ENCODE measurements around the gene TLR1.
"Not testable (repeated sequence)": the region's sequence is repeated elsewhere in the genome, so short reads cannot be mapped to it uniquely, and the experiment has no call there.

Gene TLR1

DNA sequence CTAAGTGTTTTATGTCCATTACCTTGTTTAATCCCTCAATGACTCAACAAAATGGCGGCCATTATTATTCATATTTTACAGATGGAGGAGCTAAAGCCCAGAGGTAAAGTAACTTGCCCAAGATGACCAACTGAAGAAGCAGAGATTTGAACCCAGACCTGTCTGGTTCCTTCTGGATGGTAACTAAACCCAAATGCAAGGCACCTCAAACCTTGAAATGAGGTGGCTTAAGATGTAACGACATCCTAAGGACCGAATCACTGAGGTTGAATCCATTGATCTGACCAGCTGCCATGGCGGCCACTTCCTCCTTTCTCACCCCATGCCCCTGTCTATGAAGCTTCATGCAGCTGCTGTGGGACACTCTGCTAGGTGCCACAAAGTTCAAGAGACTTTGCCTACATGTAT lies 22.7 kb downstream of the TLR1 start:
- 96% methylated on average over 4 of the region's 4 CpGs for WGBS
- no peak overlapping the region for H4K91ac ChIP-seq (ENCODE audit: low read length)

GRCh38 chr4:38780833-38781484 lies 23.6 kb downstream of the TLR1 start:
- WGBS = 93% methylated on average over 3 of the region's 4 CpGs
- H4K91ac ChIP-seq (ENCODE audit: low read length) = no peak overlapping the region
- no peak overlapping the region for H2AK5ac ChIP-seq (ENCODE audit: low read length, severe bottlenecking)
- H2BK12ac ChIP-seq (ENCODE audit: low read length in 2 of 2) = no peak overlapping the region
- no peak overlapping the region for H3K14ac ChIP-seq (ENCODE audit: low read length in 2 of 2)
- no peak overlapping the region for H3K9ac ChIP-seq (ENCODE audit: low read length)
- H3K4me2 ChIP-seq (ENCODE audit: low read length, poor library complexity, severe bottlenecking) = no peak overlapping the region
- H2BK15ac ChIP-seq (ENCODE audit: low read depth, poor library complexity, severe bottlenecking) = no peak overlapping the region
- H3K27me3 ChIP-seq (ENCODE audit: control insufficient read depth in 1 of 2, insufficient read depth in 1 of 2, low read length in 2 of 2) = no peaks in the 10 kb centered on the region
- H2BK120ac ChIP-seq (ENCODE audit: low read depth, low read length) = no peak overlapping the region
- no peak overlapping the region for H4K8ac ChIP-seq (ENCODE audit: low read length)
- no peak for DNase-seq
- H3K4ac ChIP-seq (ENCODE audit: low read depth in 1 of 2, low read length in 2 of 2) = no peak overlapping the region
- H3K27ac ChIP-seq (ENCODE audit: low read length, poor library complexity, severe bottlenecking) = no peak overlapping the region
- no peaks in the 10 kb centered on the region for H3K36me3 ChIP-seq (ENCODE audit: control insufficient read depth in 1 of 2, insufficient read depth in 2 of 2, low read depth in 1 of 2, low read length in 2 of 2)
- no peaks in the 10 kb centered on the region for H3K9me3 ChIP-seq (ENCODE audit: control insufficient read depth, low read length)
- H3K79me1 ChIP-seq (replicated peaks; ENCODE audit: low read length, poor library complexity, severe bottlenecking) = no peaks in the 10 kb centered on the region
- H3K4me1 ChIP-seq (ENCODE audit: control insufficient read depth, insufficient read depth, low read depth, low read length) = no peaks in the 10 kb centered on the region
- H2AFZ ChIP-seq (ENCODE audit: low read depth, low read length) = no peak overlapping the region
- no peak overlapping the region for H3K18ac ChIP-seq (ENCODE audit: low read depth in 1 of 2, low read length in 2 of 2)
- no peak overlapping the region for H2BK5ac ChIP-seq (ENCODE audit: low read depth, low read length, poor library complexity, severe bottlenecking)
- H3K4me3 ChIP-seq (ENCODE audit: insufficient read depth in 1 of 2, low read depth in 1 of 2, low read length in 2 of 2) = no peak overlapping the region
- H3K23ac ChIP-seq (ENCODE audit: low read length in 2 of 2) = no peak overlapping the region

More for the DNA sequence above, 22.7 kb downstream of the TLR1 start:
- H2AFZ ChIP-seq (ENCODE audit: low read depth, low read length) = no peak overlapping the region
- no peak for DNase-seq
- H4K8ac ChIP-seq (ENCODE audit: low read length) = no peak overlapping the region
- H3K18ac ChIP-seq (ENCODE audit: low read depth in 1 of 2, low read length in 2 of 2) = no peak overlapping the region
- H3K9me3 ChIP-seq (ENCODE audit: control insufficient read depth, low read length) = no peaks in the 10 kb centered on the region
- no peak overlapping the region for H2BK12ac ChIP-seq (ENCODE audit: low read length in 2 of 2)
- H3K4me1 ChIP-seq (ENCODE audit: control insufficient read depth, insufficient read depth, low read depth, low read length) = no peaks in the 10 kb centered on the region
- no peaks in the 10 kb centered on the region for H3K27me3 ChIP-seq (ENCODE audit: control insufficient read depth in 1 of 2, insufficient read depth in 1 of 2, low read length in 2 of 2)
- no peak overlapping the region for H3K27ac ChIP-seq (ENCODE audit: low read length, poor library complexity, severe bottlenecking)
- H3K23ac ChIP-seq (ENCODE audit: low read length in 2 of 2) = no peak overlapping the region
- no peaks in the 10 kb centered on the region for H3K36me3 ChIP-seq (ENCODE audit: control insufficient read depth in 1 of 2, insufficient read depth in 2 of 2, low read depth in 1 of 2, low read length in 2 of 2)
- H3K9ac ChIP-seq (ENCODE audit: low read length) = no peak overlapping the region
- H2BK15ac ChIP-seq (ENCODE audit: low read depth, poor library complexity, severe bottlenecking) = no peak overlapping the region
- H3K79me1 ChIP-seq (replicated peaks; ENCODE audit: low read length, poor library complexity, severe bottlenecking) = no peaks in the 10 kb centered on the region
- no peak overlapping the region for H3K4me3 ChIP-seq (ENCODE audit: insufficient read depth in 1 of 2, low read depth in 1 of 2, low read length in 2 of 2)
- no peak overlapping the region for H3K4ac ChIP-seq (ENCODE audit: low read depth in 1 of 2, low read length in 2 of 2)
- H2AK5ac ChIP-seq (ENCODE audit: low read length, severe bottlenecking) = no peak overlapping the region
- H2BK120ac ChIP-seq (ENCODE audit: low read depth, low read length) = no peak overlapping the region
- no peak overlapping the region for H3K14ac ChIP-seq (ENCODE audit: low read length in 2 of 2)
- H2BK5ac ChIP-seq (ENCODE audit: low read depth, low read length, poor library complexity, severe bottlenecking) = no peak overlapping the region
- H3K4me2 ChIP-seq (ENCODE audit: low read length, poor library complexity, severe bottlenecking) = no peak overlapping the region

DNA sequence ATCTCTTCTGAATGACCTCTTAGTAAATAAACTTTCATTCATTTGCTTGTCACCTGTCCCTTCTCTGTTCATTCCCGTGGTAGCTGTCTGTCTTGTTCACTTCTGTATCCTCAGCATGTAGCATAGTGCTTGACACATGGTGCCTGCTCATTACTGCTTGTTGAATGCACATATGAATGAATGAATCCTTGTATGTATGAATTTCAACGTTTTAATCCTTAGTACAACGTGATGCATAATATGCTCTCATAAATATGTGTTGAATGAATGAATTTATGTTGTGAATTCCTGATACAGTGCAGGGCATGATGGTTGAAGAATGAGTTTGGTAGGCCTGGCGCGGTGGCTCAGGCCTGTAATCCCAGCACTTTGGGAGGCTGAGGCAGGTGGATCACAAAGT lies 24.8 kb downstream of the TLR1 start:
- H2BK120ac ChIP-seq (ENCODE audit: low read depth, low read length) = no peak overlapping the region
- no peak overlapping the region for H4K8ac ChIP-seq (ENCODE audit: low read length)
- H3K9ac ChIP-seq (ENCODE audit: low read length) = no peak overlapping the region
- no peak overlapping the region for H2AFZ ChIP-seq (ENCODE audit: low read depth, low read length)
- H2BK5ac ChIP-seq (ENCODE audit: low read depth, low read length, poor library complexity, severe bottlenecking) = no peak overlapping the region
- no peak overlapping the region for H2BK15ac ChIP-seq (ENCODE audit: low read depth, poor library complexity, severe bottlenecking)
- H3K79me1 ChIP-seq (replicated peaks; ENCODE audit: low read length, poor library complexity, severe bottlenecking) = no peaks in the 10 kb centered on the region
- H2AK5ac ChIP-seq (ENCODE audit: low read length, severe bottlenecking) = no peak overlapping the region
- H3K18ac ChIP-seq (ENCODE audit: low read depth in 1 of 2, low read length in 2 of 2) = no peak overlapping the region
- H4K91ac ChIP-seq (ENCODE audit: low read length) = no peak overlapping the region
- H3K4me3 ChIP-seq (ENCODE audit: insufficient read depth in 1 of 2, low read depth in 1 of 2, low read length in 2 of 2) = no peak overlapping the region
- H3K4ac ChIP-seq (ENCODE audit: low read depth in 1 of 2, low read length in 2 of 2) = no peak overlapping the region
- no peak overlapping the region for H3K23ac ChIP-seq (ENCODE audit: low read length in 2 of 2)
- H3K4me1 ChIP-seq (ENCODE audit: control insufficient read depth, insufficient read depth, low read depth, low read length) = no peaks in the 10 kb centered on the region
- no peak overlapping the region for H3K4me2 ChIP-seq (ENCODE audit: low read length, poor library complexity, severe bottlenecking)
- H3K27ac ChIP-seq (ENCODE audit: low read length, poor library complexity, severe bottlenecking) = no peak overlapping the region
- H2BK12ac ChIP-seq (ENCODE audit: low read length in 2 of 2) = no peak overlapping the region
- no peaks in the 10 kb centered on the region for H3K9me3 ChIP-seq (ENCODE audit: control insufficient read depth, low read length)
- WGBS = 95% methylated on average over 5 of the region's 5 CpGs
- DNase-seq = no peak
- H3K36me3 ChIP-seq (ENCODE audit: control insufficient read depth in 1 of 2, insufficient read depth in 2 of 2, low read depth in 1 of 2, low read length in 2 of 2) = no peaks in the 10 kb centered on the region
- no peak overlapping the region for H3K14ac ChIP-seq (ENCODE audit: low read length in 2 of 2)
- no peaks in the 10 kb centered on the region for H3K27me3 ChIP-seq (ENCODE audit: control insufficient read depth in 1 of 2, insufficient read depth in 1 of 2, low read length in 2 of 2)

- not testable (repeated sequence) for H3K14ac ChIP-seq (ENCODE audit: low read length in 2 of 2); H2BK12ac ChIP-seq (ENCODE audit: low read length in 2 of 2); H2BK15ac ChIP-seq (ENCODE audit: low read depth, poor library complexity, severe bottlenecking); H4K91ac ChIP-seq (ENCODE audit: low read length); H2AFZ ChIP-seq (ENCODE audit: low read depth, low read length); H3K4me3 ChIP-seq (ENCODE audit: insufficient read depth in 1 of 2, low read depth in 1 of 2, low read length in 2 of 2); DNase-seq; H3K79me1 ChIP-seq (replicated peaks; ENCODE audit: low read length, poor library complexity, severe bottlenecking); H3K36me3 ChIP-seq (ENCODE audit: control insufficient read depth in 1 of 2, insufficient read depth in 2 of 2, low read depth in 1 of 2, low read length in 2 of 2); H3K27me3 ChIP-seq (ENCODE audit: control insufficient read depth in 1 of 2, insufficient read depth in 1 of 2, low read length in 2 of 2); H3K4me2 ChIP-seq (ENCODE audit: low read length, poor library complexity, severe bottlenecking); H3K9me3 ChIP-seq (ENCODE audit: control insufficient read depth, low read length); H2AK5ac ChIP-seq (ENCODE audit: low read length, severe bottlenecking); H3K9ac ChIP-seq (ENCODE audit: low read length); H3K4me1 ChIP-seq (ENCODE audit: control insufficient read depth, insufficient read depth, low read depth, low read length); H4K8ac ChIP-seq (ENCODE audit: low read length); H2BK5ac ChIP-seq (ENCODE audit: low read depth, low read length, poor library complexity, severe bottlenecking); H3K23ac ChIP-seq (ENCODE audit: low read length in 2 of 2); H2BK120ac ChIP-seq (ENCODE audit: low read depth, low read length); H3K18ac ChIP-seq (ENCODE audit: low read depth in 1 of 2, low read length in 2 of 2); H3K4ac ChIP-seq (ENCODE audit: low read depth in 1 of 2, low read length in 2 of 2); H3K27ac ChIP-seq (ENCODE audit: low read length, poor library complexity, severe bottlenecking)
- WGBS = 70% methylated on average over 2 of the region's 2 CpGs
These were observed 26.7 kb downstream of the TLR1 start for GRCh38 chr4:38777925-38778324.

Data from mesenchymal stem cell (in vitro differentiated cells and primary cell).